ENCODE results near the gene POR.

POR gene

GRCh38 chr7:75979759-75980429 is 64.9 kb downstream of the POR start:
- no peak for DNase-seq (ENCODE audit: low read depth)

- no peak for DNase-seq (ENCODE audit: low read depth)
Observed at GRCh38 chr7:75980430-75981202, 65.7 kb downstream of the POR start.

GRCh38 chr7:75981203-75981452 is 66.2 kb downstream of the POR start:
- no peak for DNase-seq (ENCODE audit: low read depth)

GRCh38 chr7:75981453-75982305 is 66.7 kb downstream of the POR start:
- DNase-seq (ENCODE audit: low read depth), result no peak

- DNase-seq (ENCODE audit: low read depth), result no peak
Observed at GRCh38 chr7:75982306-75983064, 67.5 kb downstream of the POR start.

- DNase-seq (ENCODE audit: low read depth), result no peak
Observed at GRCh38 chr7:75983471-75984129, 68.6 kb downstream of the POR start.

- DNase-seq (ENCODE audit: low read depth), result no peak
Observed at GRCh38 chr7:75984130-75985008, 69.4 kb downstream of the POR start.

- DNase-seq (ENCODE audit: low read depth), result no peak
Observed at GRCh38 chr7:75985009-75985517, 70.1 kb downstream of the POR start.

- no peak for DNase-seq (ENCODE audit: low read depth)
Observed at GRCh38 chr7:75985518-75986146, 70.7 kb downstream of the POR start.

GRCh38 chr7:75986147-75986781 is 71.3 kb downstream of the POR start:
- DNase-seq (ENCODE audit: low read depth), result no peak

GRCh38 chr7:75987026-75987804 is 72.3 kb downstream of the POR start:
- no peak for DNase-seq (ENCODE audit: low read depth)

- no peak for DNase-seq (ENCODE audit: low read depth)
Observed at GRCh38 chr7:75987805-75988567, 73.0 kb downstream of the POR start.

- DNase-seq (ENCODE audit: low read depth), result no peak
Observed at GRCh38 chr7:75988568-75989499, 73.9 kb downstream of the POR start.

GRCh38 chr7:75989500-75990388 is 74.8 kb downstream of the POR start:
- no peak for DNase-seq (ENCODE audit: low read depth)

GRCh38 chr7:75991531-75992082 is 76.7 kb downstream of the POR start:
- no peak for DNase-seq (ENCODE audit: low read depth)

All from activated T-helper 9 cell treated with anti-CD3 and anti-CD28 coated beads, Interleukin-2, amount 50 U/mL, for 16 hours (primary cell).